Measurements from ENCODE around the gene CTTNBP2NL.

- TF ChIP-seq ZNF462 (CRISPR knock-in tag; IDR thresholded peaks at IDR 0.05) (no peak), ZNF114 (CRISPR knock-in tag; IDR thresholded peaks at IDR 0.05) (no peak), CTCF (conservative IDR thresholded peaks at IDR 0.05; ENCODE audit: low read depth in 2 of 2) (no peak)
Observed at GRCh38 chr1:112457241-112457640, 61.2 kb downstream of the CTTNBP2NL start.
